PC-9 (cell line): ENCODE results near the gene FHAD1. TPM values are rescaled to one million over a fixed set of nuclear protein-coding genes. Genes with fewer than 3 reads are reported as not detected.

ENCODE experiments used
- BruUV-seq: library from RNA; stranded (reverse); fragments of 400-500 nt; replicated peaks from 2 replicates; lab custom pipeline; 2021; lab: Mats Ljungman, UMichigan
- CTCF ChIA-PET: fragments of 300-600 bp; sonication (Branson Sonifier 250); formaldehyde crosslinking; loops from one replicate; lab custom pipeline; 2022; ENCODE audit warnings: antibody characterized with exemption; lab: Charles Lee
- POLR2A ChIA-PET: fragments of 300-600 bp; sonication (Branson Sonifier 250); formaldehyde crosslinking; loops from one replicate; lab custom pipeline; 2022; ENCODE audit warnings: antibody characterized with exemption; ENCODE audit not compliant: unreplicated experiment; lab: Charles Lee
- DNase-seq, 2 experiments: peaks; one replicate each; pipeline versions ENCODE4 v3.0.0 to v3.0.0-alpha.2; 2015 to 2022; ENCODE audit warnings: mixed read lengths in 1 of 2
- H2AFZ ChIP-seq: fragments of 200-600 bp; sonication (generic); 2 replicates; pipeline ENCODE4 v1.8.1; 2017; ENCODE audit warnings: antibody characterized with exemption
- H3F3A ChIP-seq: fragments of 200-600 bp; sonication (generic); 2 replicates; pipeline ENCODE4 v1.8.1; 2017; ENCODE audit warnings: antibody characterized with exemption, mild to moderate bottlenecking, low read depth; ENCODE audit not compliant: insufficient read depth
- H3K27ac ChIP-seq: fragments of 200-600 bp; sonication (generic); 2 replicates; pipeline ENCODE4 v1.6.1; 2016; ENCODE audit warnings: mixed run types
- H3K27me3 ChIP-seq: fragments of 200-600 bp; sonication (generic); 2 replicates; pipeline ENCODE4 v1.6.1; 2016; ENCODE audit warnings: low read depth, mixed run types; ENCODE audit not compliant: insufficient read depth
- H3K36me3 ChIP-seq: fragments of 200-600 bp; sonication (generic); 2 replicates; pipeline ENCODE4 v1.6.1; 2016; ENCODE audit warnings: low read depth, mixed run types
- H3K4me1 ChIP-seq: fragments of 200-600 bp; sonication (generic); replicated peaks from 2 replicates; pipeline ENCODE4 v1.6.1; 2016; ENCODE audit warnings: mixed run types; ENCODE audit not compliant: insufficient read depth
- H3K4me2 ChIP-seq: fragments of 200-600 bp; sonication (generic); 2 replicates; pipeline ENCODE4 v1.6.1; 2017; ENCODE audit warnings: mixed run types
- H3K4me3 ChIP-seq: fragments of 200-600 bp; sonication (generic); 2 replicates; pipeline ENCODE4 v1.6.1; 2016; ENCODE audit warnings: mixed run types
- H3K79me2 ChIP-seq: fragments of 200-600 bp; sonication (generic); 2 replicates; pipeline ENCODE4 v1.6.1; 2017; ENCODE audit warnings: low read depth, mixed run types
- H3K9me2 ChIP-seq: fragments of 200-600 bp; sonication (generic); 2 replicates; pipeline ENCODE4 v1.8.1; 2017; ENCODE audit warnings: mild to moderate bottlenecking; ENCODE audit not compliant: insufficient read depth
- H3K9me3 ChIP-seq: fragments of 200-600 bp; sonication (generic); 2 replicates; pipeline ENCODE4 v1.8.1; 2016; ENCODE audit warnings: low read depth; ENCODE audit not compliant: insufficient read depth
- H4K20me1 ChIP-seq: fragments of 200-600 bp; sonication (generic); 2 replicates; pipeline ENCODE4 v1.8.1; 2017; ENCODE audit not compliant: insufficient read depth
- CTCF ChIP-seq: fragments of 200-600 bp; sonication (generic); conservative IDR thresholded peaks from 2 replicates; pipeline ENCODE4 v1.6.1; 2017; ENCODE audit warnings: mixed run types, antibody characterized with exemption, mild to moderate bottlenecking, moderate library complexity
- EZH2 ChIP-seq: fragments of 200-600 bp; sonication (generic); IDR thresholded peaks from 2 replicates; pipeline ENCODE4 v1.8.0; 2017; ENCODE audit warnings: antibody characterized with exemption, low read depth
- intact Hi-C: fragments of 100-400 bp; cut with micrococcal nuclease; formaldehyde crosslinking; loops from one replicate; pipeline ENCODE4 v1.10.0; 2022; ENCODE audit not compliant: unreplicated experiment
- total RNA-seq: library from RNA; stranded (reverse); gene quantifications from 2 replicates; pipeline ENCODE4 v1.2.3, GENCODE V29; 2021

The FHAD1 gene
- total RNA-seq, 1 experiment from 2014 or later: 6.9 TPM

- intact Hi-C loops: loop anchor here (10.0 kb wide), 1 partner anchor 69 kb away; no protein-coding TSS in a partner anchor
- H3K4me2 ChIP-seq: no peak overlapping the region
- DNase-seq: no peak
- H3K27ac ChIP-seq: no peak overlapping the region
- no peaks in the 10 kb centered on the region for H3K9me3 ChIP-seq
- POLR2A ChIA-PET: interaction anchor here (0.6 kb wide), 1 partner anchor 24 kb away, joined by 6 read pairs; no protein-coding TSS in a partner anchor
- H3F3A ChIP-seq: peaks cover 18% of the 10 kb centered on the region; the same call in 1 of the 2 replicates
- H3K79me2 ChIP-seq: no peaks in the 10 kb centered on the region
- H2AFZ ChIP-seq: no peak overlapping the region
- no peaks in the 10 kb centered on the region for H3K36me3 ChIP-seq
- H3K4me3 ChIP-seq: no peak overlapping the region
- H3K9me2 ChIP-seq: no peaks in the 10 kb centered on the region
- TF ChIP-seq EZH2 (no peak), CTCF (no peak)
- no TSS peak for BruUV-seq
- CTCF ChIA-PET: interaction anchor here (0.6 to 0.7 kb wide), 3 partner anchors 63 to 111 kb away, joined by 3 to 4 read pairs (median 3); no protein-coding TSS in a partner anchor
- H4K20me1 ChIP-seq: 0 out of 2 replicates have a peak, but pooled peaks cover 2% of the 10 kb centered on the region
- H3K4me1 ChIP-seq: no peaks in the 10 kb centered on the region
- H3K27me3 ChIP-seq: no peaks in the 10 kb centered on the region
These were observed 188.4 kb downstream of the FHAD1 start for GRCh38 chr1:15435239-15436077.

GRCh38 chr1:15436881-15437442 lies 189.9 kb downstream of the FHAD1 start:
- no peaks in the 10 kb centered on the region for H3K79me2 ChIP-seq
- CTCF ChIA-PET: no interaction called here

More at GRCh38 chr1:15436881-15437442, 189.9 kb downstream of the FHAD1 start:
- Histone ChIP-seq H3K27me3 (no peaks in the 10 kb centered on the region), H3K27ac (no peak overlapping the region), H4K20me1 (no peaks in the 10 kb centered on the region), H3K4me2 (no peak overlapping the region), H3K9me2 (no peaks in the 10 kb centered on the region), H3K4me1 (no peaks in the 10 kb centered on the region), H2AFZ (no peak overlapping the region), H3K9me3 (no peaks in the 10 kb centered on the region), H3K36me3 (no peaks in the 10 kb centered on the region), H3F3A (peaks cover 7% of the 10 kb centered on the region; the same call in 1 of the 2 replicates), H3K4me3 (no peak overlapping the region)
- POLR2A ChIA-PET: interaction anchor here (0.6 to 0.7 kb wide), 2 partner anchors 19 to 651 kb away, joined by 3 read pairs; no protein-coding TSS in a partner anchor
- DNase-seq: no peak
- BruUV-seq: no TSS peak
- TF ChIP-seq EZH2: no peak
- TF ChIP-seq CTCF: no peak
- intact Hi-C loops: loop anchor here (10.0 kb wide), 1 partner anchor 68 kb away; no protein-coding TSS in a partner anchor
